ENCODE measurements around the gene DPYSL5.

DPYSL5 gene

DNA sequence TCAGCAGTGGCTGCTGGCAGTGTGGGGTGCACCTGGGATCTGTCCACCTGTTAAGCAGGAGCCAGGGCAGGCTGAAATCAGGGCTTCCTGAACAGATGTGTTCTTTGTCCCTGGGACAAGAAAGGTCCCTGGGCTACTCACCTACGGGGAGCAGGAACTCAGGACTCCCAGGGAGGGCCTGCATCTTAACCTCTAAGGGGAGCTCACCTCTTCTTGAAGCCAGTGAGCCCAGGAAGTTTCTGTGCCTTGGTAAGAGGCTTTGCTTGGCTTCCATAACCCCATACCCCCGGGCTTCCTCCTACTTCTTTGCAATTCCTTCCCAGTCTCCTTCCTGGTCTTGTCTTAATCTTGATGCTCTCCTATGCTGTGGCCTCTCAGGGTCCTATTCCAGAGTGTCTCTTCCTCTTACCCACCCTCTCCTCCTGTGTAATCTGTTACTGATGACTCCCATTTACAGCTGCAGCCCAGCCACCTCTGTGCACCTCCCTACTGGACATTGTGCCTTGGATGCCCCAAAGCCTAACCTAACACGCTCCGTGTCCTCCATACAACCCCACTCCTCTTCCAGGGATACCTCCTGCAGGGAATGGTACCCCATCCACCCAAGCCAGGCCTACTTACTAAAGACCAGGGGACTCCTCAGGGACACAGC, 66.9 kb downstream of the DPYSL5 start:
- intact Hi-C loops (cut with DNase I) = no loop called here
- peak in 2 of 42 donors; percentile 15 to 23 for DNase-seq

DNA sequence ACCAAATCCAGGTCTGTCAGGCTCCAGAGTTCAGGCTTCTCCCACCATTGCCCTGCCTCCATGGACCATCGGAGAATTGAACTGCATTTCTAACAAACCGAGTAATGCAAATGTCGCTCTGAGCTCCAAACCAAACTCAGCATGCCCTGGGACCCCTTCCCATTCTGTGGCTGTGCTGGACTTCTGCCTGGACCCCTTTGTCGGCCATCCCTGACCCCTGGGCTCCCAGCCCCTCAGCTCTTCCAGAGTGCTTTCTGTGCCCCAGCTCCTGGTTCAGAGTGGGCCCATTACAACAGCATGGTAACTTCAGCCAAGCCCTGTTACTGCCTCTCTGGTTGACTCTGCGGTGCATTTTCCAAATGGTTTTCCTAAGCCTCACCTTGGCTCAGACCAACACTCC, 67.4 kb downstream of the DPYSL5 start:
- peak in 2 of 42 donors; percentile 14 to 15 for DNase-seq
- intact Hi-C loops (cut with DNase I) = no loop called here

DNA sequence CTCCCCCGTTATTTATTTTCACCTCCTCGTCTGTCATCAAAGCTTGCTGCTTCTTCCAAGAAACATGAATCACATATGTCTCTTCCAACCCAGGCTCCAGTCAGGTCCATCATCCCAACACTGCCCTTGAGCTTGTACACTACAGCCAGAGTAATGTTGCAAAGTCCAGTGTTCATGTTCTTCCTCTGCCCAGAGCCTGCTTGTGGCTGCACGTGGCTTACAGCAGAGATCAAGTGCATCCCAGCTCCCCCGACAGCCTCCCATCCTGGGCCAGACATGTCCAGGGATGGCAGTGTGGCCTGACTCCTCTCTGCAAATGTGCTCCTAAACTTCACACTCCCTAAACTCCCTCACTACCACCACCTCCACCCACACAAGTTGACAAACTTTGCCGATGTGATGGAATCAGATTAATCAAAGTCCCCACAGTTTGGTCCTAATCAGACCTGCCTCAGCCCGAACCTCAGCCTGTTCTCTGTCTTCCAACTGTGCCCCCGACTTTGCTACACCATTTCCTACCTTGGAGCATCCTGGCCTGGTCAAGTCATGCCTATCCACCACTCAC, 68.3 kb downstream of the DPYSL5 start:
- DNase-seq = peak in 4 of 42 donors; percentile 1 to 27 (median 10)

DNA sequence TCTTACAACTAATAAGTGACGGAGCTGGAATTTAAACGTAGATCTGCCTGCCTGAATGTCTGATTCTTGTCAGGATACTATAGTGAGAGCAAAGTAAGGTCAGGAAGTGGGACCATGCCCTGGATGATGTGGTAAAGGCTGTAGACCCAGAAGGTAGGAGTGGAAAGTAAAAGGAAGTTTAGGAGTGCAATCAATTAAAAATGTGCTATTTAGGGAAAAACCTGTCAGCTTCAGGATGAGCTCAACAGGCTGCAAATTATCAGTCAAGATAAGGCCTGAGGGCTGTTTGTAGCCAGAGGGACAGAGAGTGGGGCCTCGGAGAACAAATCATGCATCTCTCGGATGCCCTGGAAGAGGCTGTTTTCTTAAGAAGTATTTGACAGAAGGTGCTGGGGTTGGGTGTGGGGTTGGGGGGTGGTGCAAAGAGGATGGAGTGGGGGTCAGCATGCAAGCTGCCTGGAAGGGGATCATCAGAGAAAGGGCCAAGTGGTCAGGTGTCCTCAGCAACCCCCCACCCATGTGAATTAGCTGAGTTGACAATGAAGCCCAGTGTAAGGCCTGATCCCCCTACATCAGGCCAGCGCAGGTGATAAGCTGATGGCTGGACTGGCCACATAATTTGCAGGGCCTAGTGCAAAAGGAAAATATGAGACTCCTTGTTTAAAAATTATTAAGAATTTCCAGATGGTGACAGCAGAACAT, 69.4 kb downstream of the DPYSL5 start:
- DNase-seq = peak in 2 of 42 donors; percentile 7 to 15
- intact Hi-C loops (cut with DNase I) = no loop called here

More for the DNA sequence above, 68.3 kb downstream of the DPYSL5 start:
- intact Hi-C loops (cut with DNase I) = no loop called here

DNA sequence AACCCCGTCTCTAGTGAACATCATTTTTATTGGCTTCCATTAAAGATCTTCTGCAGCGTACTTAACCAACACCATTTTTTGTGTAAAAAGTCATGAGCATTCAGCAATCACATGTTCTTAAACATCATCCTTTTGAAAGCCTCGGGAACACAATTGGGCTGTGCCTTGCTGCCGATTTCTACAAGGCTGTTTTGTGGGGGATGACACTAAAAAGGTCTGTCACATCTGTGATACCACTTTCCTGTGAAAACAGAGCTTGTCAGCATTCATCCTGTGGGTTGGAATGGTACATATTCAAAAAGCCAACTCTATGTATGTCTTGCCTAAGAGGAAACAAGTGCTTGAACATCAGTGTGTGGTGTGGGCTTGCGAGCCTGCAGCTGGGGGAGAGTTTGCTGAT, 73.4 kb downstream of the DPYSL5 start:
- peak in 14 of 42 donors; percentile 9 to 76 (median 52) for DNase-seq
- intact Hi-C loops (cut with DNase I) = loop anchor here (5.0 kb wide), 1 partner anchor 74 kb away; the partner anchor contains the start of gene DPYSL5

DNA sequence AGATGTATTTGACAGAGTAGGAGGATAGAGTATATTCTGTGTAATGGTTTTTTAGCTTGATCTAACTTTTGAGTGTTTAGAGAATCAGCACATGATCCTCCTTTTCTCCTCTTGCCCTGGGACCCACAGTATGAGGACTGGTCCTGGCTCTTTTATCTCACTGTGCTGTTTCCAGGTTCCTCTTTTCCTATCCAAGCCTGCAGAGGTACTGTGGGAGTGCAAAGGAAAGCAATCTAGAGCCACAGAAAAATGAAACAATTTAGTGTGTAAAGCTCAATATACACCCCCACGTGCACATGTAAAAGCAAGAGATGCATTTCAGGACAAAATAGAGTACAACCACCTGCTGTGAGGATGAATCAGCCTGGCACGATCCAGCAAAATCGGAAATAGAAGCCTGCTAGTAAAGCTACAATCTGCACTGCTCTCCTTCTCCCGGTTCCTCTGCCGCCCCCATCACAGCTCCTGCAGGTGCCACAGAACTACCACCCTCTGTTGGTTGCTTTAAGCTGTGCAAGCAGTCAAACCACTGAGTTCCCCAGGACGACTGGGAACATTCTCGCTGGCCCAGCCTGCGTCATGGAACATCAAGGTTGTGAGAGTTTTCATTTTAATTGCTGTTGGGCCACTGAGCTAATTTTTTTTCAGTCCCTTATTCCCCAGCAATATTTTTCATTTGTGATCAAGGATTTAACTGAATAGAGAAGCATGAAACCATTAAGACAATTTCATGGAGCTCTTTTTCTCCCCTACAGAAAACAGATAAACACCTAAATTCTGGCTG, 74.7 kb downstream of the DPYSL5 start:
- DNase-seq = peak; percentile 68 to 95 (median 86)
- intact Hi-C loops (cut with DNase I) = loop anchor here (5.0 kb wide), 1 partner anchor 75 kb away; the partner anchor contains the start of gene DPYSL5

DNA sequence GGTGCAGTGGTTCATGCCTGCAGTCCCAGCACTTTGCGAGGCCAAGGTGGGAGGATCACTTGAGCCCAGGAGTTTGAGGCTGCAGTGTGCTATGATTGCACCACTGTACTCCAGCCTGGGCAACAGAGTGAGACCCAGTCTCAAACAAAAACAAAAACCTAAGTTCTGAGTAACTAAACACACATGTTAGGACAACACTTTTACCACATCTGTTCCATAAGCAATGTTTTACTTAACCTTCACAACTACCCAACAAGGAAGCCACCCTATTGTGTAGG, 75.2 kb downstream of the DPYSL5 start:
- intact Hi-C loops (cut with DNase I) = loop anchor here (5.0 kb wide), 1 partner anchor 76 kb away; the partner anchor contains the start of gene DPYSL5
- DNase-seq = peak in 4 of 42 donors; percentile 5 to 22 (median 13)

DNA sequence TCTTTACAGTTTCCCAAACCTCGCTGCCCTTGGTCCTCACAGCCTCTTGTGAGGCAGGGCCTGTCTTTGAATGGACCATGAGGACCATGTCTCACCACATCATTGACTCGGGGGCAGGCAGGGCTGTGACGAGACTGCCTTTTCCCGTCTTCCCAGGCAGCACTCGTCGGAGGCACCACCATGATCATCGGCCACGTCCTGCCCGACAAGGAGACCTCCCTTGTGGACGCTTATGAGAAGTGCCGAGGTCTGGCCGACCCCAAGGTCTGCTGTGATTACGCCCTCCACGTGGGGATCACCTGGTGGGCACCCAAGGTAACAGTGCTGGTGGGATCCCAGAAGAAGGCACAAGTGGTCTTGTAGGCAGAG, 76.8 kb downstream of the DPYSL5 start:
- DNase-seq = peak in 4 of 42 donors; percentile 5 to 25 (median 17)
- intact Hi-C loops (cut with DNase I) = loop anchor here (5.0 kb wide), 1 partner anchor 77 kb away; the partner anchor contains the start of gene DPYSL5

DNA sequence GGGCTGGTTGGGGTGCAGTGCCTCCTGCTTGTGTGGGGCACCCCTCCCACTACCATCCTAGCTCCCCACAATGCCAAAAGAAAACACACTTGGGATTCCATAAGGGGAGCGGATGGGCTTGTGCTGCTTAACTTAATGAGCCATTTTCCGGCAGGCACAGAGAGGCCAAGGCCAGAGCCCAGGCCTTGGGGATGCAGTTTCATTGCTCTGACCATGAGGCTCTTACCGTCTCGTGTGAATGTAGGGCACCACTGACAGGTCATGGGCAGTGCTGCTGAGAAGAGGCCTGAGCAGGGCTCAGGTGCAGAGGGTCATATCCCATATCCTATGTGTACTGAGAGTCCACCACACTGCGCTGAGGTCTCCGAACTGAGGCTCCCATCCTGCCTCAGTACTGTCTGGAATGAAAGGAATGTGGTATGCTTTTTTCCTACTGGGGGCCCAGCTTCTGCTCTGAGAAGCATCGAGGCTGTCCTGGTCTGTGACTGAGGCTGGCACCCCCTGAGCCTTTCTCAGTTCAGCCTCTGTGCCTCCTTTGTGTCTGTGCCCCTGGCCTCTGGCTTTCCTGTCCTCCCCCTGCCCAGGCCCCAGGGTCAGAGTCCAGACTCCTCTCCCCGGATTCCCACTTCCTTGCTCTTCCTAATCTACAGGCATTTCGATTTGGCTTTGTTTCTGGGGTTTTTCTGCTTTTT, 77.3 kb downstream of the DPYSL5 start:
- DNase-seq = peak in 4 of 42 donors; percentile 3 to 26 (median 14)
- intact Hi-C loops (cut with DNase I) = no loop called here

DNA sequence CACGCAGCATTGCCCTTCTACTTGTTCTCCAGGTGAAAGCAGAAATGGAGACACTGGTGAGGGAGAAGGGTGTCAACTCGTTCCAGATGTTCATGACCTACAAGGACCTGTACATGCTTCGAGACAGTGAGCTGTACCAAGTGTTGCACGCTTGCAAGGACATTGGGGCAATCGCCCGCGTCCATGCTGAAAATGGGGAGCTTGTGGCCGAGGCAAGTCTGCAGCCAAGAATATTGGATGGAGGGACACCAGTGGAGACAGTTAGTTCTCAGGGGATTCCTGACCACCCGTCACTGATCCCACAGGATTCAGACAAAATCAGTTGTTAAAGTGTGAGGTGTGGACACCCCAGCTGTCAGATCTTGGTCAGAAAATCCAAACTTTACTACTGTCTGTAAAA, 79.3 kb downstream of the DPYSL5 start:
- DNase-seq = peak in 1 of 42 donors; percentile 20
- intact Hi-C loops (cut with DNase I) = no loop called here

DNA sequence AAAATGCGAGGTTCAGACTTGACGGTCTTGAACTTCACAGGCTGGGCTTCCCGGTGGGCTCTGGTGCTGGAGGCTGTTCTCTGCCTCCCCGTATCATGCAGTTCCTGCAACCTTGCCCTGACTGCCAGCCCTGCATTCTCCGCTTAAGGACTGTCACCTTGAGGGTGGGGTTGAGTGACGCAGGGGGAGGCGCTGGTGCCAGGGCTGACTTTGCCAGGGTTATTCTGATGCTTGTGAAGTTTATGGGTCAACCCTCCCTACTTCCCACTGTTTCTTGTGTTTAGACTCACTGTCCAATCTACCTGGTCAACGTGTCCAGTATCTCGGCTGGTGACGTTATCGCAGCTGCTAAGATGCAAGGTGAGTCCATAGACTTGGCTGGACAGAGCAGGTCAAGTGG, 85.0 kb downstream of the DPYSL5 start:
- intact Hi-C loops (cut with DNase I) = no loop called here
- DNase-seq = no peak

DNA sequence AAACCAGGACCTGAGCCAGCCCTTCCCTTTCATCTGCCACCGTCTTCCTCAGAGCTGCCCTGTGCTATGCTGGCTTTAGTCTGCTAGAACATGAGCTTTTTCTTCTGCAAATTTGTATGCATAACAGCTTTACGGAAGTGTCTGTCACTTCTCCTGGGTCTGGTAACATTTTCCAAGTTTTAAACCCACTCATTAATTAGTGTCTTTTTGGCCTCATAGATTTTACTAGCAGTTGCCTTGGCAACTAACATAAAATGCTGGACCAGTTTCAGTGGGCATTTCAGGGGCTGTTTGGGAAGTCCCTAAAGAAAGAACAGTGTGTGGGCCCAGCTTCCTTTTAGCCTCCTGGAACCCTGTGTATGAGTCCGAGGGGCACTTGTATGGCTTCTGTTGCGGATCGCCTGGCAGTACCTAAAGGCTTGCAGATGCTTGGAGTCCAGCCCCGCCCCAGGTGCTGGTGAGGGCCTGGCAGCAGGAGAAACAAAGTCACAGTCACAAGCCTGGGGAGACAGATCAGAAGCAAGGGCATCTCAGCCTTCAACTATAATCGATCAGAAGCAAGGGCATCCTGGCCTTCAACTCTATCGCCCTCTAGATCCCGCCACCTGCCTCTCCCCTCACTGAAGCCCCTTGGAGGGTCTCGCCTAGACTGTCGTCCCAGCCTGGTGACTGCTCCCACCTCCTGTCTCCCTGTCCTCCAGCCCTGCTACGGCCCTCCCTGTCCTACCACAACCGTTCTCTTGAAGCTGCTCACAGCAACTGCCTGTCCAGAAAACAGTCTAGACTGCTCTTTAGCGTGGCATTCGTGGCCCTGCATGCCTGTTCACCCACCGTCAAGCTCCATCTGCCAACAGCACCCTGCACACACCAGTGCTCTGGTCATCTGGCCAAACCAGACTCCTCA, 85.8 kb downstream of the DPYSL5 start:
- peak in 4 of 42 donors; percentile 26 to 64 (median 38) for DNase-seq
- intact Hi-C loops (cut with DNase I) = no loop called here

DNA sequence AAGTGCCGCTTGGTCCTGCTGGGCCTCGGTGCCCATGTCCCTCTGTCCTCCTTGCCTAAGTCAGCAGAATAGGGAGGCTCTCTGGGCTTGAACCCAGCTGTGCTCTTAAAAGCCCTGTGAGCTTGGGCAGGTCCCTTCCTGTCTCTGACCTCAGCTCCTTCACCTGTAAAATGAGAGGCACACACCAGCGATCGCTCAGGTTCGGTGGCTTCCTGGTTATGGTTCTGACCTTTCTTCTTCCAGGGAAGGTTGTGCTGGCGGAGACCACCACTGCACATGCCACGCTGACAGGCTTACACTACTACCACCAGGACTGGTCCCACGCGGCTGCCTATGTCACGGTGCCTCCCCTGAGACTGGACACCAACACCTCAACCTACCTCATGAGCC, 86.4 kb downstream of the DPYSL5 start:
- intact Hi-C loops (cut with DNase I) = no loop called here
- peak in 1 of 42 donors; percentile 11 for DNase-seq

DNA sequence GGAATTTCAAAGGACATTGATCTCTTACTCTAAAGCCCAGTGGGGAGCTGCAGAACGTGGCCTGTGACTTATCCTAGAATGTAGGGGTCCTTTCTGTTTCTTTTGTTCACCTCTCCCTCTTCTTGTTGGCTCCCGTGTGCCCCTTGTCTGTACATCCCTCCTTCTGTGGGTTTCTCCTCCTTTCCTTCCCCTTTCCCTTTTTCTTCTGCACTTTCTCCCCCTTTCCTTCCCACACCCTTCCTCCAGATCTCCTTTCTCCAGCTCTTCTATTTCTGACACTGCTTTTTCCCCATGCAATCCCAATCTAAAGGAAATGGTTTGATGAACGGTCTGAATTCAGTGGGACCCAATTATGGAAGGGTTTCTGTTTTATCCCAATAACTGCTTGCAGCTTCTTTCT, 87.1 kb downstream of the DPYSL5 start:
- no peak for DNase-seq
- intact Hi-C loops (cut with DNase I) = no loop called here

DNA sequence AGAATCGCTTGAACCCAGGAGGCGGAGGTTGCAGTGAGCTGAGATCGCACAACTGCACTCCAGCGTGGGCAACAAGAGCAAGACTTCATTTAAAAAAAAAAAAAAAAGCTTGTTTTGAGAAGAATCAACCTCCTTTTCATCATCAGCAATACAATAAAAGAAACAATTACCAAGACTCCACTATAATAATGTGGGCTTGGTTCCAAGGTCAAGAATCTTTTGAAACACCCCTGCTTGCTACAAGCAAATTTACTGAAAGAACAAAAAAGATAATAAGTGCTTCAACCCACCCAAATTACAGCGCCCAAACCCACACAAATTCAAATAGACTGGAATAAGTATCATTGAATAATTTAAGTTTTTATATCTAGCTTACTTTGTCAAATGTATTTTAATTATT, 88.9 kb downstream of the DPYSL5 start:
- intact Hi-C loops (cut with DNase I) = no loop called here
- peak in 1 of 42 donors; percentile 38 for DNase-seq

DNA sequence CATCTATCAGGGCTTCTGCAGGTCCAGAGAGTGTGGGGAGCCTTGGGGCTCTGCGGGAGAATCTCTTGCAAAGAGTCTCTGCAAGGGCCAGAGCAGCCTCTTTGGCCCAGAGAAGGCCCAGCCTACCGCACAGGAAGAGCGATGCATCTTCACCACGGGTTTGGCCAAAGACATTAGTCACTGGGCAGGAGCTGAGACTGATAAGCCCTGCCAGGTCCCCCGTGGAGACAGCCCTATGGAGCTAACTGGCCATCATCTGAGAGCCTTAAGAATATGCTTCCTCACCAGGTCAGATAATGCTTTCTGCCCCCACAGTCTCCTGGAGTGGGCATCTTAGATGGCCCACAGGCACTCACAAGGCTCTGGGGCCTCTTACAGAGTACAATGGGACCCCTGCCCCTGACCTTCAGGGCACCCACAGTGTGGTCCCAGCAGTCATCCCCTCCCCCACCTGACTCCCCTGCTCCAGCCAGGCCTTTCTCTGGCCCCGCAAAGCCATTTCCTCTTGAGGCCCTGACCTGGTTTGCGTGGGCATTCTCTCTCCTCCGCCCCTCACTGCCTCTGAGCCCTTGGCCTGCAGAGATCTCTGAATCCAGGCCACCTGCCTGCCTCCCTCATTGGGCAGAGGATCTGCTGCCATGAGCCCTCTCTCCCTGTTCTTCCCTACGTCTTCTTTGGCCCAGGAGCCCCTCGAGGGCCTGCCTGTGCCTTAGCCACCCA, 90.6 kb downstream of the DPYSL5 start:
- peak in 1 of 42 donors; percentile 18 for DNase-seq
- intact Hi-C loops (cut with DNase I) = no loop called here

DNA sequence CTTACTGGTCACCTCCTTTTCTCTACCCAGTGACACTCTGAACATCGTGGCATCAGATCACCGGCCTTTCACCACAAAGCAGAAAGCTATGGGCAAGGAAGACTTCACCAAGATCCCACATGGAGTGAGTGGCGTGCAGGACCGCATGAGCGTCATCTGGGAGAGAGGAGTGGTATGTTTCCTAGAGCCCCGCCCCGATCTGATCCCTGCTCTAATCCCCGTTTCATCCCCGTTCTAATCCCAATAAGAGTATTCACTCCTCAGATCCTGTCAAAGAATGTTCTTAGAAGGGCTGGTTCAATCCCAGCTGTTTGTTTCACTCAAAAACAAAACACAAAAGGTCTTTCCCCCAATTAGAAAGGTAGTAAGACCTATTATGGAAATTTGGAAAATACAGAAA, 92.1 kb downstream of the DPYSL5 start:
- DNase-seq = no peak
- intact Hi-C loops (cut with DNase I) = no loop called here
